GM19324 (cell line): ENCODE data around the gene PREPL.

ENCODE experiments used
- ATAC-seq: cut with Tn5 transposase; IDR thresholded peaks from one replicate; pipeline ENCODE4 v1.9.1; 2021; ENCODE audit warnings: mild to moderate bottlenecking, moderate library complexity; ENCODE audit not compliant: unreplicated experiment, low FRiP score

The PREPL gene

DNA sequence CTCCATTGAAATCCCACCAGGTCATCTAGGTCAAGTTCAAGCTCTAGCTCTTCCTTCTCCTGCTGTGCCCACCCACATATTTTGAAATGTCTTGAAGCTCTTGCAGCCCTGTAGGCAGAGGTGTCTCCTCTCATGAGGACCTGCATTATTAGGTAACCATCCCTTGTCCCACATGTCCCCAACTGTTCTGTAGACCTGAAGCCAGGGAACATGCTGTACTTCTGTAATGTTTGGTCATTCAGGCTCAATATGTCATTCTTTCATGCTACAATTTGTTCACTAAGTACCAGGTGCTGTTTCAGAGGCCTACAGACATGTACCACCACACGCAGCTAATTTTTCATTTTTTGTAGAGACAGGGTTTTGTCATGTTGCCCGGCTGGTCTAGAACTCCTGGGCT is 63.9 kb downstream of the PREPL start:
- no peak for ATAC-seq

DNA sequence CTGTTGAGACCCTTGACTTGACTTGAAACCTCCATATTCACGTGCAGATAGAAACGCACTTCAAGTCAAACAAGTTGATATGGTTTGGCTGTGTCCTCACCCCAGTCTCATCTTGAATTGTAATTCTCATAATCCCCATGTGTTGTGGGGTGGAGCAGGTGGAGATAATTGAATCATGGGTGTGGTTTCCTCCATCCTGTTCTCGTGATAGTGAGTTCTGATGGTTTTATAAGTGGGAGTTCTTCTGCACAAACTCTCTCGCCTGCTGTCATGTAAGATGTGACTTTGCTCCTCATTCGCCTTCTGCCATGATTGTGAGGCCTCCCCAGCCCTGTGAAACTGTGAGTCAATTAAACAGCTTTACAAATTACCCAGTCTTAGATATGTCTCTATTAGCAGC is 64.6 kb downstream of the PREPL start:
- ATAC-seq: no peak

DNA sequence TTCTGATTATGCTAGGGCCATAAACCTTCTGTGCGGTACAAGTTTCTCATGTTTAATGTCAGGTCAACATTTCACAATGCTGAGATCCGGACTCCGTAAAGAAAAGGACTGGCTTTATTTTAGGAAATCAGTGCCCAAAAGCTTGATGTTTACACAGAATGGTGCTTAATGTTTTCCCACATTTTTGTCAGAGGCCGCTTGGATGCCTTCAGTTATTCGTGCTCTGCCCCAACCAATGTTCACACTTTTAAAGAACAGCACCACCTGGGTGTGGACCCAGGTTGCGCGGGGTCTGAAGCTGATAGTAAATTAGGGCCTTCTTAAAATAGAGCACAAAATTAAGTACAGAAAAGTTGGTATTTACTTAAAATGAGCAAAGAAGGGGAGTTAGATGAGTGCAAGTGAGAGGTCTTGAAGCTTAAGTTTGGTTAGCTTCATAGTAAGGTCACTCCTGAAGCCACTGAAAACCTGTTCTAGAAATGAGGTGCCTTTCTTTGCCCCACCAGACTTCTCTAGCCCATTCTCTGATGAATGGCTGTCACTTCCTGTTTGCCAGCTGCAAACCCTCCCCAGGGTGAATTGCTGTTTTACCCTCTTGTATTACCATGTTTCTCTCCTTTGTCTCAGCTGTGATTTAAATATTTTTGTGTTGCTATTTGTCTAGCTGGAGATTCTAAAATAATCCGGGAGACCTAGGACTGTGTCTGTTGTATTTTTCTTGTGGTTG is 65.5 kb downstream of the PREPL start:
- ATAC-seq: no peak

DNA sequence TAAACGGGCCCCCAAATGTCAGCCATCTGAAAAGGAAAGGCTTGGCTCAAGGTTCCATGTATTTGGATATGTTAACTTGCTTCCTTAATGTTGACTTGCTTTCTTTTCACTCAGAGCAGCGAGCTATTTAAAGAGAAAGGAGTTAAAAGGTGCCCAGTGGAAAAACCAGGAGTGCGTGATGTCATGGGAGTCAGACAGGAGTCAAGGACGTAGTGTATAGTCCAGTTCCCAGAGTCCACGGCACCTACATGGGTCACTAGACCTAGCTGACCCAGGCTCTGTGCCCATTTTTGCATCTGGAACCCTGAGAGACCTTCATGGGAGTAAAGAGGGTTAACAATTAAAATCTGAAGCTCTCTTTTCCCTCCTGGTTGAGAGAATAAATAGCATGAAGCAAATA is 66.2 kb downstream of the PREPL start:
- no peak for ATAC-seq

DNA sequence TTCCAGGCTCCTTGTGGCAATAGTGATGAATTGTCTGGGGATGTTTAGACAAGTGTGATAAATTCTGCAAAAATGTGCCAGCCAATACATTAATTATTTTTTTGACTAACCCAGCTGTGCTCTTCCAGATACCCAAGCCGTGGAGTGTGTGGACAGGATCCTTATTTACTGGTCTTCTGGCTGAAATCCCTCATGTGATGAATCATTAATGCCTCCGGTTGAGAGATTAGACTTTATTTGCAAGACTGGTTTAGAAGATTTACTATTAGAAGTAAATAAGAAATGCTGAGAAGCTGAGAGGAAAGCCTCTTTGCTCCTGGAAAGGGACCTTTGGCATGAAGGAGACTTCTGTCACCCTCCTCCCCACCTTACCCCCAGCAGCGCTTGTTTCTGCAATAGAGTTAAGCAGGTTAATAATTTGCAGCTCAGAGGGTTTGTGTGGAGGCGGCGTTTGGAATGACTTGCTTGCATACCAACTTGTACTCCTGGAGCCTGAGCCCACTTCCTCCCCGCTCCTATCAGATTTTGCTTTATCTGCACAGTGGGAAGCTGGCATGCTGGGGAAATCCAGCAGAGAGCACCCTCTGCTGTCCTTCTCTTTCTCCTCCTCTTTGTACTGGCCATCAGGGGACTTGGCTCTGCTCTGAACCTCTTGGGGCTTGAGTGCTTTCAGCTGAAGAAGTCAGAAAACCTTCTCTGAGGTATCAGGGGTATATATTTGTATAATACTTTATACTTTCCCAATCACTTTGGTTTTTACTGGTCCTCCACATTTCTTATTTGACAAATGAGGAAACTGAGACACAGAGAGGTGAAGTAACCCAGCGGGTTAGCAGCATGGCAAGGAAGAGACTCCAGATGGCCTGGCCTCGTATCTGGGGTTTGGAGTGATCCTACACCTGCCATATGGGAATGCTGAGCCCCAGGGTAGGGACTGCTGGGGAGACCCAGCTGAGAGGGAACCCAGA is 69.7 kb downstream of the PREPL start:
- ATAC-seq: no peak

DNA sequence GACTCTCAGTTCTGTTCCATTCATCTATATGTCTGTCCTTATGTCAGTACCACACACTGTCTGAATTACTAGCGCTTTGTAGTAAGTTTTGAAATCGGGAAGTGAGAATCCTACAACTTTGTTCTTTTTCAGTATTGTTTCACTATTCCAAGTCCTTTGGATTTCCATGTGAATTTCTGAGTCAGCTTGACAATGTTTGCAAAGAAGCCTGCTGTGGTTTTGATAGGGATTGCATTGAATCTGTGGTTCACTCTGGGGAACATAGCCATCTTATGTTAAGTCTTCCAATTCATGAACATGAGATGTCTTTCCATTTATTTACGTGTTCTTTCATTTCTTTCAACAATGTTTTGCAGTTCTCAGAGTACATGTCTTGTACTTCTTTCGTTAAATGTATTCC is 71.0 kb downstream of the PREPL start:
- ATAC-seq: no peak

DNA sequence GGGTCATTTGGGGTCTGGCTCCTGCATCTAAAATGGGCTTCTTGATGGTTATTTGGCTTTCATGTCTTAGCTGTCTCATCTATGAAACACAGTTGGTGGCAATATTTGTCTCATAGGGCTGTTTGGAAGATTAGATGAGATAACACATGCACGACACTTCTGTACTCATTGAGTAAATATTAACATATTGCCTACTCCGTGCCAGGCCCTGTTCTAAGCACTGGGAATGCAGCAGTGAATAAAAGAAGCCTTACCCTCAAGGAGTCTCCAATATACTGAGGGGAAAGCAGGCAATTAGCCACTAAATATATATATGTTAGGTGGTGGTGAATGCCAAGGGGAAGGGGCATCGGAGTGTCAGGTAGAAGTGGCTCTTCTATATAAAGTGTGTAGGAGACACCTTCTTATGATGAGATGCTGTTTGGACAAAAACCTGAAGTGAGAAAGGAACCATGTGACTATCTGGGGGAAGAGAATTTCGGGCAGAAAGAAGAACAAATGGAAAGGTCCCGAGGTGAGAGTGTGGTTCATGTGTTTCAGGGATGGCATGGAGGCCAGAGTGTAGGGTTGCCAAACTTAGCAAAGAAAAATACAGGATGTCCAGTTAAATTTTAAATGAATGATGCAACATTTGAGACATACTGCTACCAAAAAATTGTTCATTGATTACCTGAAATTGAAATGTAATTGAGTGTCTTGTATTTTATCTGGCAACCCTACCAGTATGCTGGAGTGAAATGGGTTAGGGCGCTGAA is 74.2 kb downstream of the PREPL start:
- no peak for ATAC-seq

DNA sequence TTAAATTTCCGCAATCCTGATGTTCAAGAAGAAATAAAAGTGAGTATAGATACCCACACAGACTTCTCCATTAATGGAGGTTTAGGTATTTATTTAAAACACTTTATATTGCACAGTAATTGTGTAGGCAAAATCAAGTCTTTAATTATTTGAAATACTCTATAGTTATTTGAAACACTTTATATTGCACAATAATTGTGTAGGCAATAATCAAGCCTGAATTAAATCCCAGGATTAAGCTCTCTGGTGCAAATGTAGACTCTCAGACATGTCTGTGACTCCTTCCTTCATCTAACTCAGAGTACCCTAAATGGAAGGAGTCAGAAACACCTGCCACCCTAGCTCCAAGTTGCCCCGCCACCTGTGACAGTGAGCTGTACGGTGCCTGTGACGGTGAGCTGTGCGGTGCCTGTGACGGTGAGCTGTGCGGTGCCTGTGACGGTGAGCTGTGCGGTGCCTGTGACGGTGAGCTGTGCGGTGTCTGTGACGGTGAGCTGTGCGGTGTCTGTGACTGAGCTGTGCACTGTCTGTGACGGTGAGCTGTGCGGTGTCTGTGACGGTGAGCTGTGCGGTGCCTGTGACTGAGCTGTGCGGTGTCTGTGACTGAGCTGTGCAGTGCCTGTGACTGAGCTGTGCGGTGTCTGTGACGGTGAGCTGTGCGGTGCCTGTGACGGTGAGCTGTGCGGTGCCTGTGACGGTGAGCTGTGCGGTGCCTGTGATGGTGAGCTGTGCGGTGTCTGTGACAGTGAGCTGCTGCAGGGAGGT is 75.0 kb downstream of the PREPL start:
- ATAC-seq: no peak

DNA sequence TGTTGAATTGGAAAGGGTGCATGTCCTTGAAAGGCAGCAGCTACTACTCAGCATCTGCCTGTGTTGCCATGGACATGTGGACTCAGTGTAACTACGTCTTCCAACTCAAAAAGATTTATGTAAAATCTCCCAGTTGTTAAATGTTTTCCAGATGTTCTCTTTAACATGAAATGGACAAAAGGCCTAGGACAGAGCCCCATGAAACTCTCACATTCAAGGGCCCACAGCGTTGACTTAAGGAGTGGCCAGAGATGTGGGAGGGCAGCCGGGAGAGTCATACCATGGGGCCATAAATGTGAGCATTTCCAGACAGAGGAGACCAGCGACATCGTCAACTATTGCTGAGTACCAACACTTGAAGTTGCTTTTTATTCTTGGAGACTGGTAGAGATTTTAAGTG is 76.1 kb downstream of the PREPL start:
- ATAC-seq: no peak

DNA sequence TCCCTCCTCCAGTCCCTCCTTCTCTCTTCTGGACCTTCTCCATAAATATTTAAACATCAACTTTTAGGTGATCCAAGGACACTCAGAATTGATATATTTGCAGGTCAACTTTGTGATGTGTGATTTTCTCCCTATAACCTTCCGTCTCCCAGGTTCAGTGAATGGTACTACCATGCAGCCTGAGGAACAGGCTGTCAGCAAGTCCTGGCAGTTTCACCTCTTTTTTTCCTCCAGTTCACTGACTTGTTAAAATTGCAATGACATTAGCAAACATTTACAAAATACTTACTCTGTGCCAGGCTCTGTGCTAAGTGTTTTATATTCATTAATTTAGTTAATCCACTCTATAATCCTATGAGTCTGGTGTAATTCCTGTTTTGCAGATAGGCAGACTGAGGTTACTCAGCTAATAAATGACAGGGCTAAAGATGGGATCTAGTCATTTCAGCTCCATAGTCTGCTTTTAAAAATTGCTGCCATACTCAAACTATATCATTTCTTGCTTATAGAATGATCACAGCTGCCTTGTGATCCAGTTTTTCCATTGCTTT is 78.1 kb downstream of the PREPL start:
- ATAC-seq: no peak

DNA sequence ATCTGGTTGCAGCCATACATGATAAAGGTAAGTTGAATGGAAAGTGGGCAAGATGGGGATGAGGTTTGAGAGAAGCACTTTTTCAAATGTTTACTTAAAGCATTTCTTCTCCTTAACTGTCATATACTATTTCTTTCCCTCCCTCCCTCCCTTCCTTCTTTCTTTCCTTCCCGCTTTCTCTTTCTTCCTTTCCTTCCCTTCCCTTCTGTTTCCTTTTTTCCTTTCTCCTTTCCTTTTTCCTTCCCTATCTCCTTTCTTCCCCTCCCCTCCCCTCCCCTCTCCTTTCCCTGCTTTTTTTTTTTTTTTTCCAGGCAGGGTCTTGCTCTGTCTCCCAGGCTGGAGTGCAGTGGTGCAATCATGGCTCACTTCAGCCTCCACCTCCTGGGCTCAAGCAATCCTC is 80.4 kb downstream of the PREPL start:
- no peak for ATAC-seq

DNA sequence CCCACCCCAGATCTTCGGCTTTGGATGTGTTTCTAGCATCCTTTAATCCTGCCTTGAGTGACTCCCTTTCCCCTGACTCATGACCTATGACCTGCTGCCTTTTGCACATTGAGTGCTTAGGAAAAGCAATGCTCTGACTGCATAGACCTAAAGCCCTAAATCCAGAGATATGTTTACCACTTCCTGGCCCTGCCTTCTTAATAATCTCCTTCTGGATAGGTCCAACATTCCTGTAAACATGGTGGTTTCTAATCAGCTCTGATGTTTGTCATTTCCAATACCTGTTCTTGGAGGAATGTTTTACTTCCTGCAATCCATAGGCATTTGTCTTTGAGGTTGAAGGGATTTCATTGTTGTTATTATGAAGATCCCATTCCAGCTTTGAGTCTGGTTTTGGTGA is 83.8 kb downstream of the PREPL start:
- no peak for ATAC-seq

DNA sequence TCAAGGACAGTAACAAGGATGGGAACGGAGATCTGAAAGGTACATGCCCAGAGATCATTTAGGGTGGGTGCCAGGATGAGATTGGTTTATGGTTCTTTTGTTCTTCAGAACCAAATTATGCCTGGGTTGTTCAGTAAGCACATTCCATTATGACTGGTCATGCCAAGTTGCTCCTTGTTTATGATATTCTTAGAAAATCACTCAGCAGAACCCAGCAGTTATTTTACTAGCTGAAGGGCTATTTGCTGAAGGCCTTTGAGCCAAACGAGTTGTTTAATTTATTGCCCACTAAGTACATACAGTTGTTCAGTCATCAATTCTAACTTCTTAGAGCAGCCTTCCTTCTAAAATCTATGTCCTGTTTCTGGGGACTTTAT is 85.4 kb downstream of the PREPL start:
- ATAC-seq: no peak

DNA sequence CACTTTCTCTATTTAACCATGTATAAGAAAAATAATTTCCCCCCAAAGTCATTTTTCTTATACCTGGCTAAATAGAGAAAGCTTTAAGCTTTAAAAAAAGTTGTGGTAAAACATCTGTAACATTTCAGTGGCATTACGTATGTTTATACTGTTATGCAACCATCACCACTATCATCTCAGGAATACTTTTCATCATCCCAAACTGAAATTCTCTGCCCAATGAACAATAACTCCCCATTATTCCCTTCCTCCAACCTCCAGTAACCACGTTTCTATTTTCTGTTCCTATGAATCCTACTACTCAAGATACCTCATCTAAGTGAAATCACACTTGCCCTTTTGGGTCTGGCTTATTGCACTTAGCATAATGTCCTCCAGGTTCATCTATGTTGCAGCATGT is 87.7 kb downstream of the PREPL start:
- no peak for ATAC-seq

DNA sequence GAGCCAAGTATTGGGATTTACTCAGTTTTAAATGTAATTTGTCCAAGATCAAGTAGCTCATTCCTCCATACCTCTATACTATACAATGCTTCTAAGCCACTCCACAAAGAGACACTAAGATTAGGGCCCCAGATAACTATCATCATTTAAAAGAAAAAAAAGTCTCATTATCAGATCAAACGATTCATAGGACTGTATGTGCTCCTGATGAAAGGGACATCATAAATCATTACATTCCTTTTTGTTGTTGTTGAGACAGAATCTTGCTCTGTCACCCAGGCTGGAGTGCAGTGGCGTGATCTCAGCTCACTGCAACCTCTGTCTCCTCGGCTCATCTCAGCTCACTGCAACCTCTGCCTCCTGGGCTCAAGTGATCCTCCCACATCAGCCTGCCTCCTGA is 88.2 kb downstream of the PREPL start:
- ATAC-seq: no peak

DNA sequence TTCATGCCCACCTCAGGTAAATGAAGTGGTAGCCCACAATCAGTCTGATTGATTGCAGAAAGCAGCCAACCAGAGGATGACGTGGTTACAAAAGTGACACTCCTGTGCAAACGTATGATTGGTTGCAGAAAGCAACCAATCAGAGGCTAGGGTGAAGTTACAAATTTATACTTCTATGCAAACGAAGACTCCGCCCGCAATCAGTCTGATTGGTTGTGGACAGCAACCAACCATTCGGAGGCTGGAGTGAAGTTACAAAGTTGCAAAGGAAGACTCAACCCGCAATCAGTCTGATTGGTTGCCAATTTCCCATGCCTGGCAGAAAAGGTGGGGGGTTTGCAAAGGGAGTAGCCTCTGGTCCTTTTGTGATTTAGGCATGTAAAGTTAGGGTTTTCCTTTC is 90.0 kb downstream of the PREPL start:
- no peak for ATAC-seq

DNA sequence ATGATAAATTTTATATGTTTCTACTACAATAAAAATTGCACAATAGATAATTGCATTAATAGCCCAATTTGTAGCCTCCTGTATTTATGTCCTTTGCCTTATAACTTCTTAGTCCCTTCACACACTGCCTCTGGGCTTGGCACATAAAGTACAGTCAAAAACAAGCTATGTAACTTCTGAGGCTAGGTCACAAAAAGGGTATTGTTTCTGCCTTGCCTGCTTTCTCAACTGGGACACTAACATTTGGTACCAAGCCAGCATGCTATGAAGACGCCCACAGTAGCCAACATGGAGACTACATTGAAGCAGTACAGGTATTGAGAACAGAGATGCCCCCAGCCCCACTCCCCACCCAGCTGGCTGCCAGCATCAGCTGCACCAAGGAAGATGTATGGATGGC is 91.5 kb downstream of the PREPL start:
- no peak for ATAC-seq

DNA sequence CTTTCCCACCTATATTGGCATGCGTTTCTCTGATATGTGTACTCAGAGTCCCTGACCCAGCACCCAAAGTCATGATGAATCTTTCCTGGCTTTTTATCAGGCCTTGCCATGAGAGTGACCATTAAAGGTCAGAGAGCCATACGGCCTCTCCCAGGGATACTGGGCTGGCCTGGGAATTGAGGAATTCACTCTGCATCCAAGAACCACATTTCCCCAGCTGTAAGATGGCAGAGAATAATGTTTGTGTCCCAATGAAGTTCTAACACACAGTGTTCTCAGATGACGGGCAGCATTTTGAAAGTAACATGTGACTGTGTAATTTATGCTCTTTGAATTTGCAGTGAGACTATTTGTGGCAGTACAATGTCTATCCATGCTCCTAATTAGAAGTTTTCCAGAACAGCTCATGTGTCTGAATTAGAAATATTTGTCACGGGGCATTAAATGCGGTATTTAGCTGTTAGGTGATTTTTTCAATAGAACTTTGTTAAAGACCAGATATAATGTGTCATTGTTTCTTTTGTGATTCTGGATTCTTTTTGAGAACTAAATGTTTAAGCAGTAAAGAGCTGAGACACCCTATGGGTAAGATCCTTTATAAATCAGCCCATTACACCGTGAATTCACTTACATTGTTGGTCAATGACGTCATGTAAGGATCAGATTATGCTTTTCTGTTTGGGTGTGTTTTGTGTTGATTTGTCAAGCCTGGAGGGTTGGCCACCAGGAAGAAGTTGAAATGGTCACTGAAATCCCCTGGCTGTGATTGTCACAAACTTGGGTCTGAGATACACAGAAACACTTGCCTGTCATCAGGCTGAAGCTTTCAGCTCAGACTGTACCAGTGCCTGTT is 93.3 kb downstream of the PREPL start:
- no peak for ATAC-seq
